Chondrocyte (in vitro differentiated cells): ENCODE results near the gene TMTC2. TPM values are rescaled to one million over a fixed set of nuclear protein-coding genes. Genes with fewer than 3 reads are reported as not detected.

Experiments used
- DNase-seq: peaks from one replicate; pipeline ENCODE4 v3.0.0; 2021; ENCODE audit warnings: mixed read lengths, low spot score
- H3K27ac Mint-ChIP-seq: one replicate; pipeline ENCODE4 v1.8.0; 2021; ENCODE audit warnings: mild to moderate bottlenecking, moderate library complexity, mixed read lengths; ENCODE audit not compliant: unreplicated experiment
- H3K27me3 Mint-ChIP-seq: 2 replicates; pipeline ENCODE4 v1.8.0; 2021; ENCODE audit warnings: low read depth, mixed read lengths
- H3K36me3 Mint-ChIP-seq: 2 replicates; pipeline ENCODE4 v1.8.0; 2021; ENCODE audit warnings: low read depth, mixed read lengths
- H3K4me1 Mint-ChIP-seq: 2 replicates; pipeline ENCODE4 v1.8.0; 2021; ENCODE audit warnings: low read depth, mild to moderate bottlenecking, mixed read lengths
- H3K4me3 Mint-ChIP-seq: one replicate; pipeline ENCODE4 v1.8.0; 2021; ENCODE audit warnings: mild to moderate bottlenecking, moderate library complexity, mixed read lengths; ENCODE audit not compliant: unreplicated experiment
- H3K9me3 Mint-ChIP-seq: 2 replicates; pipeline ENCODE4 v1.8.0; 2021; ENCODE audit warnings: low read depth, mixed read lengths
- CTCF ChIP-seq: fragments of 200-600 bp; sonication (generic); IDR thresholded peaks from 2 replicates; pipeline ENCODE4 v1.5.0; 2021; ENCODE audit warnings: antibody characterized with exemption, mild to moderate bottlenecking, moderate library complexity
- total RNA-seq: library from RNA; stranded (reverse); gene quantifications from 3 replicates; pipeline ENCODE4 v1.2.1, GENCODE V29; 2021

The TMTC2 gene
- total RNA-seq, 1 donor from 2014 or later = 1.4 TPM

DNA sequence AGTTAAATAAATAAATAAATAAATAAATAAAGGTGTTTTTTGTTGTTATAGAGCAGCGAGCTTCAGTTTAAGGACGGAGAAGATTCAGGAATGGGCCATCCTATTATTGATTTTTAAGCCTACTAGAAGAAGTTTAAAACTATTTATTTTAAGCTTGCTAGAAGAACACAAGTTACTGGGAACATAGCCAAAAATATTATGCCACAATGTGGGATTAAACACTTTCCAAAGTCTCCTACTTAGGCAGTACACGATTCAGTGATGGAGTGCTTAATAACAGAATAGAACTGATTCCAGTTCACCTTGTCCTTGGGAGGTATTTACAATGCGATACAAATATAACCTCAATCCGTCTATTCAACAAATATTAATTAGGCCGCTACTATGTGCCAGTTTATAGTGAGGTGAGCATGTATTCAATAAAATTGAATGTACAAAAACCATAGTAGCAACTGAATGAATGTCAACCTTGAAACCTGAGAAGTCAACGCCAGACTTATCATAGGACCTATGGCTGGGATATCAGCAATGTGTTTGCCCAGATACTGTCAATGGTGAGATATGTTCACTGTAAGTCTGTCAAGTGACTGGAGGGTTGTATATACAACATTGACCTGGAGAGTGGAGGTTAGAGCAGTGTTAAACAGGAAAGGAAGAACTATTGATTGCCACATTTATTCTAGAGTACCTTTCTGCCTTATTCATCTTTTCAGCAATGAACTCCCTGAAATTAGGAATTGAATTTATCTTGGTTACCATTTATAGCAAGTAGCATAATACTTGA, 486.4 kb downstream of the TMTC2 start:
- no peaks in the 10 kb centered on the region for H3K36me3 Mint-ChIP-seq
- no peaks in the 10 kb centered on the region for H3K4me1 Mint-ChIP-seq
- TF ChIP-seq CTCF = no peak
- DNase-seq = no peak
- no peak overlapping the region for H3K4me3 Mint-ChIP-seq
- H3K9me3 Mint-ChIP-seq = no peaks in the 10 kb centered on the region
- no peaks in the 10 kb centered on the region for H3K27me3 Mint-ChIP-seq
- H3K27ac Mint-ChIP-seq = no peak overlapping the region

DNA sequence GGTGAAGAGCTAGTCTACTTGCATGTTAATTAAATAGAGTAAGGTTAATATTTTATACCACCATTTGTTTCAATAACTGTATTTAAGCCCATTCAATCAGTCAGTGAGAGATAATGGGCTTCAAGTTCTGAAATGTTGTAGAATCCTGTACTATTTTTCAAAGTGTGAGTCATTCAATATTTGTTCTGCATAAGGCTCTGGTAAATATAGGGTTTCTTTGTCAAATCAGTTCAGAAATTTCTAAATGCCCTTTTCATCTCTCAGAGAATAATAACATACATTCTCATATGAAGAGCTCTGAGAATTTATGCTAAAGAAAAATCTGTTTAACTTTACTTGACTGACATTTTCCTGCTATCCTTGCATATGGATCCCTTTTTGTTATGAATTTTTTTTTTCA, 493.3 kb downstream of the TMTC2 start:
- Mint-ChIP-seq H3K9me3 (no peaks in the 10 kb centered on the region), H3K27me3 (no peaks in the 10 kb centered on the region), H3K4me3 (no peak overlapping the region), H3K4me1 (no peaks in the 10 kb centered on the region), H3K27ac (no peak overlapping the region), H3K36me3 (no peaks in the 10 kb centered on the region)
- no peak for DNase-seq
- no peak for TF ChIP-seq CTCF

DNA sequence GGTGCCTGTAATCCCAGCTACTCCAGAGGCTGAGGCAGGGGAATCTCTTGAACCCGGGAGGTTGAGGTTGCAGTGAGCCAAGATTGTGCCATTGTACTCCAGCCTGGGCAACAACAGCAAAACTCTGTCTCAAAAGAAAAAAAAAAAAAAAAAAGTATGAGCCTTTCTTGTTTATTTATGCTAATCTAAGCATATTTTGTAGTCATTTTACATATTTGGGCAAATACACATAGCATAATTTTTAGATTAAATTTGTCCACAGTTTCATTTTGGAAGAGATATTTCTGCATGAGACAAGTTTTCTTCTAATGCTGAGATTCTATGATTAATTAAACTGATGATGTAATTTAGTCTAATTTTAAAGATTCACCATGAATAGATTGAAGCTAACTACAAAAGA, 494.4 kb downstream of the TMTC2 start:
- Mint-ChIP-seq H3K27ac (no peak overlapping the region), H3K9me3 (no peaks in the 10 kb centered on the region), H3K27me3 (no peaks in the 10 kb centered on the region), H3K36me3 (no peaks in the 10 kb centered on the region), H3K4me3 (no peak overlapping the region), H3K4me1 (no peaks in the 10 kb centered on the region)
- no peak for DNase-seq
- no peak for TF ChIP-seq CTCF

DNA sequence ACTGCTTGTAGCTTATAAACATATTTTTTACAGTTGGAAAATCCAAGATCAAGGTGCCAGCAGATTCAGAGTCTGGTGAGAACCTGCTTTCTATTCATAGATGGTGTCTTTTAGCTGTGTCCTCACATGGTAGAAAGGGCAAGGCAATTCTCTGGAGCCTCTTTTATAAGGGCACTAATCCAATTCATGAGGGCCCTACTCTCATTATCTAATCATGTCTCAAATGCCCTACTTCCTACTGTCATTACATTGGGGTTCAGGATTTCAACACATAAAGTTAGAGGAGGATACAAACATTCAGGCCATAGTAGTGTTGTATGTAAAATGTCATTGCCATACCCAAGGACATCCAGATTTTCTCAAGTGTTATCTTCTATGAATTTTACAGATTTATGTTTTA, 496.4 kb downstream of the TMTC2 start:
- TF ChIP-seq CTCF = no peak
- H3K4me1 Mint-ChIP-seq = no peaks in the 10 kb centered on the region
- no peak overlapping the region for H3K27ac Mint-ChIP-seq
- H3K27me3 Mint-ChIP-seq = no peaks in the 10 kb centered on the region
- no peak overlapping the region for H3K4me3 Mint-ChIP-seq
- H3K36me3 Mint-ChIP-seq = no peaks in the 10 kb centered on the region
- DNase-seq = no peak
- peaks cover 2% of the 10 kb centered on the region for H3K9me3 Mint-ChIP-seq
